Measurements from ENCODE around the gene RFX4.

Gene RFX4

GRCh38 chr12:106580671-106581508 is 1.9 kb upstream of the RFX4 start:
- 26% methylated on average over 56 of the region's 58 CpGs for WGBS
- no peak overlapping the region for H3K9ac ChIP-seq (ENCODE audit: low read length)
- no peak overlapping the region for H2BK12ac ChIP-seq (ENCODE audit: low read length in 2 of 2)

GRCh38 chr12:106581543-106582248 is 1.1 kb upstream of the RFX4 start:
- no peak overlapping the region for H4K8ac ChIP-seq (ENCODE audit: low read length)
- no peak overlapping the region for H3K14ac ChIP-seq (ENCODE audit: low read length in 2 of 2)
- no peak overlapping the region for H3K9ac ChIP-seq (ENCODE audit: low read length)
- H2BK12ac ChIP-seq (ENCODE audit: low read length in 2 of 2): no peak overlapping the region
- WGBS: 2% methylated on average over 44 of the region's 52 CpGs
- H3K27me3 ChIP-seq (ENCODE audit: control insufficient read depth in 1 of 2, insufficient read depth in 1 of 2, low read length in 2 of 2): peaks cover 83 to 96% of the 10 kb centered on the region in 2 experiments
- H3K27ac ChIP-seq (ENCODE audit: low read length, poor library complexity, severe bottlenecking): no peak overlapping the region
- peak overlapping the region; percentile 24 for H3K4me2 ChIP-seq (ENCODE audit: low read length, poor library complexity, severe bottlenecking)
- H3K18ac ChIP-seq (ENCODE audit: low read depth in 1 of 2, low read length in 2 of 2): no peak overlapping the region
- H3K23ac ChIP-seq (ENCODE audit: low read length in 2 of 2): no peak overlapping the region
- no peak overlapping the region for H2BK15ac ChIP-seq (ENCODE audit: low read depth, poor library complexity, severe bottlenecking)
- H3K9me3 ChIP-seq (ENCODE audit: control insufficient read depth, low read length): peaks cover 3% of the 10 kb centered on the region
- no peak overlapping the region for H2BK120ac ChIP-seq (ENCODE audit: low read depth, low read length)
- peaks cover 37% of the 10 kb centered on the region for H3K4me1 ChIP-seq (ENCODE audit: control insufficient read depth, insufficient read depth, low read depth, low read length)
- peaks cover 0 to 5% of the 10 kb centered on the region in 2 experiments for H3K36me3 ChIP-seq (ENCODE audit: control insufficient read depth in 1 of 2, insufficient read depth in 2 of 2, low read depth in 1 of 2, low read length in 2 of 2)
- no peak overlapping the region for H2AK5ac ChIP-seq (ENCODE audit: low read length, severe bottlenecking)
- no peak overlapping the region for H2AFZ ChIP-seq (ENCODE audit: low read depth, low read length)
- peak; percentile 23 for DNase-seq
- H4K91ac ChIP-seq (ENCODE audit: low read length): no peak overlapping the region
- no peak overlapping the region for H2BK5ac ChIP-seq (ENCODE audit: low read depth, low read length, poor library complexity, severe bottlenecking)
- H3K4me3 ChIP-seq (ENCODE audit: insufficient read depth in 1 of 2, low read depth in 1 of 2, low read length in 2 of 2): no peak overlapping the region
- H3K4ac ChIP-seq (ENCODE audit: low read depth in 1 of 2, low read length in 2 of 2): no peak overlapping the region
- H3K79me1 ChIP-seq (replicated peaks; ENCODE audit: low read length, poor library complexity, severe bottlenecking): no peaks in the 10 kb centered on the region

More at GRCh38 chr12:106580671-106581508, 1.9 kb upstream of the RFX4 start:
- Histone ChIP-seq H3K4me1 (ENCODE audit: control insufficient read depth, insufficient read depth, low read depth, low read length) (peaks cover 29% of the 10 kb centered on the region), H2BK15ac (ENCODE audit: low read depth, poor library complexity, severe bottlenecking) (no peak overlapping the region), H3K18ac (ENCODE audit: low read depth in 1 of 2, low read length in 2 of 2) (no peak overlapping the region), H3K36me3 (ENCODE audit: control insufficient read depth in 1 of 2, insufficient read depth in 2 of 2, low read depth in 1 of 2, low read length in 2 of 2) (peaks cover 0 to under 1% of the 10 kb centered on the region in 2 experiments), H2BK120ac (ENCODE audit: low read depth, low read length) (no peak overlapping the region), H2AK5ac (ENCODE audit: low read length, severe bottlenecking) (no peak overlapping the region), H3K27me3 (ENCODE audit: control insufficient read depth in 1 of 2, insufficient read depth in 1 of 2, low read length in 2 of 2) (peaks cover 75 to 95% of the 10 kb centered on the region in 2 experiments), H3K4me3 (ENCODE audit: insufficient read depth in 1 of 2, low read depth in 1 of 2, low read length in 2 of 2) (no peak overlapping the region), H3K23ac (ENCODE audit: low read length in 2 of 2) (no peak overlapping the region), H3K79me1 (replicated peaks; ENCODE audit: low read length, poor library complexity, severe bottlenecking) (no peaks in the 10 kb centered on the region), H4K8ac (ENCODE audit: low read length) (no peak overlapping the region), H3K4me2 (ENCODE audit: low read length, poor library complexity, severe bottlenecking) (no peak overlapping the region), H3K4ac (ENCODE audit: low read depth in 1 of 2, low read length in 2 of 2) (no peak overlapping the region), H2AFZ (ENCODE audit: low read depth, low read length) (no peak overlapping the region), H2BK5ac (ENCODE audit: low read depth, low read length, poor library complexity, severe bottlenecking) (no peak overlapping the region), H3K14ac (ENCODE audit: low read length in 2 of 2) (no peak overlapping the region), H4K91ac (ENCODE audit: low read length) (no peak overlapping the region), H3K9me3 (ENCODE audit: control insufficient read depth, low read length) (peaks cover 3% of the 10 kb centered on the region), H3K27ac (ENCODE audit: low read length, poor library complexity, severe bottlenecking) (no peak overlapping the region)
- DNase-seq: no peak

GRCh38 chr12:106582249-106582591 is 584 bp upstream of the RFX4 start:
- Histone ChIP-seq H4K8ac (ENCODE audit: low read length) (no peak overlapping the region), H2AK5ac (ENCODE audit: low read length, severe bottlenecking) (no peak overlapping the region), H3K4me3 (ENCODE audit: insufficient read depth in 1 of 2, low read depth in 1 of 2, low read length in 2 of 2) (no peak overlapping the region), H4K91ac (ENCODE audit: low read length) (no peak overlapping the region), H3K23ac (ENCODE audit: low read length in 2 of 2) (no peak overlapping the region), H3K36me3 (ENCODE audit: control insufficient read depth in 1 of 2, insufficient read depth in 2 of 2, low read depth in 1 of 2, low read length in 2 of 2) (peaks cover 0 to 5% of the 10 kb centered on the region in 2 experiments), H3K4me2 (ENCODE audit: low read length, poor library complexity, severe bottlenecking) (no peak overlapping the region), H3K9me3 (ENCODE audit: control insufficient read depth, low read length) (peaks cover 3% of the 10 kb centered on the region), H3K27ac (ENCODE audit: low read length, poor library complexity, severe bottlenecking) (no peak overlapping the region), H3K14ac (ENCODE audit: low read length in 2 of 2) (no peak overlapping the region), H3K18ac (ENCODE audit: low read depth in 1 of 2, low read length in 2 of 2) (no peak overlapping the region), H3K4ac (ENCODE audit: low read depth in 1 of 2, low read length in 2 of 2) (no peak overlapping the region), H3K79me1 (replicated peaks; ENCODE audit: low read length, poor library complexity, severe bottlenecking) (no peaks in the 10 kb centered on the region), H3K4me1 (ENCODE audit: control insufficient read depth, insufficient read depth, low read depth, low read length) (peaks cover 42% of the 10 kb centered on the region), H3K27me3 (ENCODE audit: control insufficient read depth in 1 of 2, insufficient read depth in 1 of 2, low read length in 2 of 2) (peaks cover 88 to 97% of the 10 kb centered on the region in 2 experiments), H3K9ac (ENCODE audit: low read length) (no peak overlapping the region), H2BK15ac (ENCODE audit: low read depth, poor library complexity, severe bottlenecking) (no peak overlapping the region), H2BK5ac (ENCODE audit: low read depth, low read length, poor library complexity, severe bottlenecking) (no peak overlapping the region), H2BK12ac (ENCODE audit: low read length in 2 of 2) (no peak overlapping the region), H2AFZ (ENCODE audit: low read depth, low read length) (no peak overlapping the region), H2BK120ac (ENCODE audit: low read depth, low read length) (no peak overlapping the region)
- DNase-seq: no peak
- WGBS: 7% methylated on average over 5 of the region's 16 CpGs

All from mesenchymal stem cell (in vitro differentiated cells and primary cell).